HEK293T (cell line): ENCODE measurements around the gene ACTR3.
A peak's percentile ranks its signal among the peaks of the same experiment; 100 is the strongest.

Experiments
- CTCF ChIA-PET: fragments of 350-600 bp; formaldehyde crosslinking; extraction: SDS; loops from one replicate; lab custom pipeline; 2021; ENCODE audit warnings: antibody characterized with exemption, inconsistent platforms; lab: Yijun Ruan, JAX
- POLR2A ChIA-PET: fragments of 350-600 bp; formaldehyde crosslinking; extraction: SDS; loops from one replicate; lab custom pipeline; 2020; ENCODE audit warnings: antibody characterized with exemption, inconsistent platforms; lab: Yijun Ruan, JAX
- DNase-seq: peaks from one replicate; pipeline ENCODE4 v3.0.0; 2012; ENCODE audit warnings: mixed read lengths; ENCODE audit errors: extremely low spot score
- ARNT ChIP-seq: fragments of 450-650 bp; IDR thresholded peaks from 2 replicates; pipeline ENCODE4 v1.6.1; 2017; ENCODE audit warnings: mild to moderate bottlenecking
- BHLHE40 ChIP-seq: fragments of 450-650 bp; IDR thresholded peaks from 2 replicates; pipeline ENCODE4 v1.6.1; 2016; ENCODE audit warnings: mild to moderate bottlenecking, moderate library complexity, borderline replicate concordance
- CTBP1 ChIP-seq: fragments of 450-650 bp; IDR thresholded peaks from 2 replicates; pipeline ENCODE4 v1.6.1; 2016; ENCODE audit warnings: borderline replicate concordance
- ELF4 ChIP-seq: fragments of 450-650 bp; IDR thresholded peaks from 2 replicates; pipeline ENCODE4 v1.6.1; 2017; ENCODE audit warnings: antibody characterized with exemption
- FOXA1 ChIP-seq: fragments of 450-650 bp; IDR thresholded peaks from 2 replicates; pipeline ENCODE4 v1.6.1; 2016; ENCODE audit warnings: mild to moderate bottlenecking
- FOXK2 ChIP-seq: fragments of 450-650 bp; IDR thresholded peaks from 2 replicates; pipeline ENCODE4 v1.6.1; 2016; ENCODE audit warnings: mild to moderate bottlenecking
- FOXM1 ChIP-seq: fragments of 450-650 bp; IDR thresholded peaks from 2 replicates; pipeline ENCODE4 v1.6.1; 2017; ENCODE audit warnings: mild to moderate bottlenecking, borderline replicate concordance
- HDGF ChIP-seq: fragments of 450-650 bp; IDR thresholded peaks from 2 replicates; pipeline ENCODE4 v1.6.1; 2017; ENCODE audit warnings: antibody characterized with exemption, borderline replicate concordance
- L3MBTL2 ChIP-seq: fragments of 450-650 bp; conservative IDR thresholded peaks from 2 replicates; pipeline ENCODE4 v1.6.1; 2016; ENCODE audit warnings: mild to moderate bottlenecking
- LEF1 ChIP-seq: fragments of 450-650 bp; IDR thresholded peaks from 2 replicates; pipeline ENCODE4 v1.6.1; 2017; ENCODE audit warnings: mild to moderate bottlenecking, borderline replicate concordance
- NFRKB ChIP-seq: fragments of 450-650 bp; IDR thresholded peaks from 2 replicates; pipeline ENCODE4 v1.6.1; 2016; ENCODE audit warnings: mild to moderate bottlenecking, moderate library complexity
- SP1 ChIP-seq: fragments of 450-650 bp; IDR thresholded peaks from 2 replicates; pipeline ENCODE4 v1.6.1; 2017
- SUZ12 ChIP-seq: fragments of 450-650 bp; IDR thresholded peaks from 2 replicates; pipeline ENCODE4 v1.6.1; 2016; ENCODE audit warnings: mild to moderate bottlenecking
- TARDBP ChIP-seq: fragments of 450-650 bp; IDR thresholded peaks from 2 replicates; pipeline ENCODE4 v1.6.1; 2016
- ZNF384 ChIP-seq: fragments of 450-650 bp; IDR thresholded peaks from 2 replicates; pipeline ENCODE4 v1.6.1; 2016
- TF ChIP-seq, protein P1 (sequence below): fragments of 450-650 bp; IDR thresholded peaks from 2 replicates; pipeline ENCODE4 v1.6.1; 2016

Gene ACTR3

DNA sequence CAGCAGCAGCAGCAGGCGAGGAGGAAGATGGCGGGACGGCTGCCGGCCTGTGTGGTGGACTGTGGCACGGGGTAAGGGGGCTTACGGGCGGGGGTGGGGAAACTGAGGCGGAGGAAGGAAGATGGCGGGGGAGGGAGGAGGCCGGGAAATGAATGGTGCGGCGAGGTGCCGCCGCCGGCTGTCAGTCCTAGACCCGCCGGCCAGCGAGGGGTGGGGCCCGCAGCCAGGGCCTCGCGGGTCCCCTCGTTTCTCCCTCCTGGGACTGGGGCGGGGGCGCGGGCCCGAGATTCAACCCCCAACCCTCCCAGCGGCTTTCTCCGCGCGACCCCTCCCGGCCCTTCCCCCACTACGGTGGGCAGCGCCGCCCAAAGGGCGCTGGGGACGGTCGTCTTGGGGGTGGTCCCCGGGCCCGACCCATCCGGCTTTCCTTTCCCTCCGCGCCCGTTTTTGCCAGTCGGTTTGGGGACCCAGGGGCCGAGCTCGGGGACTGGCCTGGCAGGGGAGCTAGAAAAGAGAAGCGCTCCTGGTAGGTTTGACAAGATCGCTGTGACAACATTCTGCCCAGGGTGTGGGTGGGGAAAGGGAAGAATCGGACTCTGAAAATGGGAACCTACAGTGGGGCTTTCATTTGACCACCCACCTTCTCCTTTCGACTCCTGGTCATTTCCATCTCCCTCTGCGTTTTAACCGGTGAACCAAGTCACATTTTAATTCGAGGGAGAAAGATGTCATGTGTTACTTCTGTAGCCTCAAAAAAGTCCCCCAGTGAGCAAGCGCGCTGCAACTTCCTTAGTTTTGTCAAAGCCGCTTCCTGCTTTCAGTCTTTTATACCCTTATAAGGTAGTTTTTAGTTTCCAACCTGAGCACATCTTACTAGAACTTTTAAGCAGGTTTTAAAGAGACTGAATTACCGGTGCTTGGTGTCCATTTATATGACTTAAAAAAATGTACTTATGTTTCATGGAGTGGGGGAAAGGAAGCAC lies 655 bp downstream of the ACTR3 start:
- ChIA-PET POLR2A (interaction anchor here (1.0 to 2.9 kb wide), 3 partner anchors 57 to 134 kb away, joined by 4 to 29 read pairs (median 11); partner anchors contain the start of gene SLC35F5), CTCF (interaction anchor here (1.0 kb wide), 1 partner anchor 11 kb away, joined by 3 read pairs; no protein-coding TSS in a partner anchor)
- peak; percentile 15 for DNase-seq
- TF ChIP-seq ELF4: peak; percentile 44; the same call in 1 of the 2 replicates
- TF ChIP-seq ARNT: no peak

DNA sequence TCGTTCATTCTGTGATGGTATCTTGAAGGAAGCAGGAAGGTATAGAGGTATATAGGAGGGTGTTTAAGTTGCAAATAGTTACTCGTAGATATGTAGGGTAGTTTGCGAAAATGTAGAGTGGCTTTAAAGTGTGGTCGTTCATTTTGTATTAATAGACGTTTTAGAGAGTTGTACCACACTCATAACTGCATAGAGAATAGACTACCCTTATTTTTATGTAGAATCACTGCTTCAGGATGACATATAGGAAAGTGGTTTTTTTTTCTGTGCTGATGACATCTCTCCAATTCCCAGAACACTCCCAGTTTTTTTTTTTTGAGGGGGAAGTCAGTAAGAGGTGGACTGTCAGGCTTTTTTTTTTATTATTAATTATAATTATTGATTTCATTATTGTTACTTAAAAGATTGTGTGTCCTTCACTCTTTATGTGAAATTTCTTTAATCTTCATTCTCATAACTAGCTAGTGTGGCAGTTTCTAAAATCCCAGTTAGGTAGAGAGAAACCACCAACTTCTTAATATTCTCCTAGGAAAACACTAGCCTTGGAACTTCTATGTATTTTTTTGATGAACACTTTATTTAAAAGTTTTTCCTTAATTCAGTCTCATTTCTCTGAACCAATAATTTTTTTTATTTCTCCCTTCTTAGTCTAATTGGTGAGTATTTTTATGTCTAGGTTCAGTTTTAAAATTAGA lies 1.5 kb downstream of the ACTR3 start:
- no peak for DNase-seq
- CTCF ChIA-PET: interaction anchor here (0.7 kb wide), 1 partner anchor 115 kb away, joined by 4 read pairs; no protein-coding TSS in a partner anchor
- POLR2A ChIA-PET: interaction anchor here (4.2 kb wide), 1 partner anchor 135 kb away, joined by 23 read pairs; the partner anchor contains the start of gene SLC35F5
- TF ChIP-seq L3MBTL2 (no peak), FOXK2 (no peak), SUZ12 (no peak), ZNF384 (peak; percentile 68), CTBP1 (no peak)

DNA sequence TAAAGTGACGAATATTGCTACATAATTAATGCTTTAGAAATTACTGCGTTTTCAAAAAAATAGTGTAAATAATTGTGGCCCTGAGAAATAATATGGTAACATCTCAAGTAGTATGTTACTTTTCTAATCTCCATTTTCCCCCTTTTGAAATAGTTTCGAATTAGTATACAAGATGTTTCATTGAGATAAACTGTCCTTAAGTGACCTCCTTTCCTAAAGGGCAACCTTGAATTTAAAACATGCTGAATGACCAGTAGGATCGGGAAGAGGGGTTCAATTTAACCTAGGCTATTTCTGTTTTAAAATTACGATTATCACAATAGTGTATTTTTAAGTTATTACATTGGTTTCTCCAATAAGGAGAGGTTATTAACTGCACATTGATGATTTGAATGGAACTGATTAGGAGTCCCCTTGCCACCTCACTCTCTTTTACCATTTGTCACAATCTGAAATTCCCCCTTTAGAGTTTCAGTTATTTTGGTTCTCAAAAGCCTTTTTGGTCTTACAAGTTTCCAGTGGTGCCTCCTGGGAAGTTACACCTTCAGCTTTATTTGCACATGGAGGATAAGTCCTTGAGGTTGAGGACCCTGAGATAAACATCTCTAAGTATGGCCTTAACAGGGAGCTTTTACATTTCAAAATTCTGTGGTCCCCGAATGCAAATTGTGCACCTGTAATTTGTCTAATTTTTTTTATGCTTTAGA lies 2.3 kb downstream of the ACTR3 start:
- CTCF ChIA-PET: interaction anchor here (0.5 to 0.7 kb wide), 2 partner anchors 26 to 115 kb away, joined by 3 to 4 read pairs; no protein-coding TSS in a partner anchor
- TF ChIP-seq, protein P1, sequence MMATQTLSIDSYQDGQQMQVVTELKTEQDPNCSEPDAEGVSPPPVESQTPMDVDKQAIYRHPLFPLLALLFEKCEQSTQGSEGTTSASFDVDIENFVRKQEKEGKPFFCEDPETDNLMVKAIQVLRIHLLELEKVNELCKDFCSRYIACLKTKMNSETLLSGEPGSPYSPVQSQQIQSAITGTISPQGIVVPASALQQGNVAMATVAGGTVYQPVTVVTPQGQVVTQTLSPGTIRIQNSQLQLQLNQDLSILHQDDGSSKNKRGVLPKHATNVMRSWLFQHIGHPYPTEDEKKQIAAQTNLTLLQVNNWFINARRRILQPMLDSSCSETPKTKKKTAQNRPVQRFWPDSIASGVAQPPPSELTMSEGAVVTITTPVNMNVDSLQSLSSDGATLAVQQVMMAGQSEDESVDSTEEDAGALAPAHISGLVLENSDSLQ: no peak
- TF ChIP-seq CTBP1 (no peak), ARNT (no peak), ZNF384 (no peak), LEF1 (no peak), HDGF (no peak), FOXK2 (no peak), NFRKB (no peak), L3MBTL2 (no peak), TARDBP (no peak), BHLHE40 (no peak), SUZ12 (no peak), SP1 (no peak), FOXM1 (no peak), FOXA1 (no peak), ELF4 (no peak)
- DNase-seq: no peak
- POLR2A ChIA-PET: interaction anchor here (4.2 kb wide), 1 partner anchor 136 kb away, joined by 23 read pairs; the partner anchor contains the start of gene SLC35F5

DNA sequence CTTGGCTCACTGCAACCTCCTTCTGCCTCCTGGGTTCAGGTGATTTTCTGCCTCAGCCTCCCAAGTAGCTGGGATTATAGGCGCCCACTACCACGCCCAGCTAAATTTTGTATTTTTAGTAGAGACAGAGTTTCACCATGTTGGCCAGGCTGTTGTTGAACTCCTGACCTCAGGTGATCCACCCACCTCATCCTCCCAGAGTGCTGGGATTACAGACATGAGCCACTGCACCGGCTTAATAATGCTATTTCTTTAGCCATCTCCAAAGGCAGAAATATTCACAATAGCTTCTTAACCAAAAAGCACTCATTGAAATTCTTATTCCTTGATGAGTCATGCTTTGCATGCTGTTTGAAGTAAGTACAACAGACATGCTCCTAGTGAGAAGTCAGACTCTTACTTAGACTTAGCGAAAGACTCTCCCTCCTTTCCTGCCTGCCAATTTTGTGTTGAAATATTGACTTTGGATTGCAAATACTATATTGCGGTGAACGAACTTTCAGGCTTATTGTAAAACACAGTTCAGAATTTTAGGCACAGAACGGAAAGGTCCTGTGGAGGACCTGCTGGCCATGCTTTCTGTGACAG lies 4.4 kb downstream of the ACTR3 start:
- DNase-seq: no peak
- CTCF ChIA-PET: no interaction called here
- POLR2A ChIA-PET: interaction anchor here (4.2 kb wide), 1 partner anchor 138 kb away, joined by 23 read pairs; the partner anchor contains the start of gene SLC35F5
- TF ChIP-seq HDGF: no peak
- TF ChIP-seq NFRKB: no peak
- no peak for TF ChIP-seq ARNT
- no peak for TF ChIP-seq SP1
- no peak for TF ChIP-seq LEF1
- no peak for TF ChIP-seq FOXA1
- no peak for TF ChIP-seq CTBP1
- TF ChIP-seq ZNF384: no peak
- TF ChIP-seq L3MBTL2: no peak
- no peak for TF ChIP-seq BHLHE40

DNA sequence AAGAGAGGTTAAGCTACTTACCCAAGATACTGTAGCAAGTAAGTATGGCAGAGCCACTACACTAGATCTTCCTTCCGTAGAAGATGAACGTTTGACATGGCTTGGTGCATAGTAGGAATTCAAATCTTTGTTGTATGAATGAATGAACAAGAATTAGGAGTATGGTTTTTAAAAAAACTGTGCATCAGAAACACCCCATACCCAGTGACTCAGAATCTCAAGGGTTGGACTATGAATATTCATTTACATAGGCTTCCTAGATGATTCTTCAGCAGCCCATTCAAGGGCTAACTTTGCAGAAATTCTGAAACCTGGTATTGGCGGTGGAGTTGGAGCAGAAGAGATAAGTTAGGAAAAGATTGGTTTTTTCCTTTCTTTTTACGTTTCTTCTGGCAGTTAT lies 5.4 kb downstream of the ACTR3 start:
- CTCF ChIA-PET: no interaction called here
- no peak for DNase-seq
- POLR2A ChIA-PET: interaction anchor here (1.4 to 4.2 kb wide), 2 partner anchors 15 to 139 kb away, joined by 4 to 23 read pairs; partner anchors contain the start of gene SLC35F5

More for the DNA sequence above, 5.4 kb downstream of the ACTR3 start:
- TF ChIP-seq CTBP1 (no peak), L3MBTL2 (no peak), FOXK2 (no peak), HDGF (no peak), BHLHE40 (no peak), ZNF384 (no peak), ARNT (no peak), TARDBP (no peak), SP1 (no peak), ELF4 (no peak)
- TF ChIP-seq, protein P1: no peak
